Endothelial cell of umbilical vein (primary cell): ENCODE data around the gene TMEM182. TPM values are rescaled to one million over a fixed set of nuclear protein-coding genes. Genes with fewer than 3 reads are reported as not detected.

Source experiments
- BruUV-seq: library from RNA; stranded (reverse); fragments of 400-500 nt; replicated peaks from 2 replicates; lab custom pipeline; 2021; lab: Mats Ljungman, UMichigan
- CTCF ChIA-PET: fragments of 300-600, 350-600 bp; sonication (Branson Sonifier 250); formaldehyde crosslinking; loops from one replicate; lab custom pipeline; 2021; ENCODE audit warnings: antibody characterized with exemption, inconsistent platforms; lab: Charles Lee
- POLR2A ChIA-PET: fragments of 300-600, 350-600 bp; sonication (Branson Sonifier 250); formaldehyde crosslinking; loops from one replicate; lab custom pipeline; 2021; ENCODE audit warnings: antibody characterized with exemption, inconsistent platforms; lab: Charles Lee
- DNase-seq: peaks from one replicate; pipeline ENCODE4 v3.0.0-alpha.2; 2011; ENCODE audit warnings: low read depth, low spot score
- FAIRE-seq: peaks from 2 replicates; lab custom pipeline; 2011; peaks lifted over from hg19 to GRCh38; lab: Jason Lieb, UNC
- H2AFZ ChIP-seq: 2 replicates; pipeline ENCODE4 v1.6.0; 2012; ENCODE audit warnings: low read depth, low read length, control low read depth, inconsistent platforms
- H3K27ac ChIP-seq: 2 replicates; pipeline ENCODE4 v1.5.1; 2011; ENCODE audit warnings: low read depth, mild to moderate bottlenecking, control low read depth, low read length, moderate library complexity; ENCODE audit not compliant: insufficient read depth
- H3K27me3 ChIP-seq, 2 experiments: 2 replicates each; pipeline versions ENCODE4 v1.6.0 to v1.6.1; 2011; ENCODE audit warnings: low read length in 2 of 2, mixed read lengths in 1 of 2; ENCODE audit not compliant: control insufficient read depth in 2 of 2, insufficient read depth in 2 of 2
- H3K36me3 ChIP-seq, 2 experiments: 2 replicates in 1 of 2; 3 replicates in 1 of 2; pipeline ENCODE4 v1.5.1; 2011; ENCODE audit warnings: low read length in 2 of 2, mild to moderate bottlenecking in 1 of 2, moderate library complexity in 1 of 2; ENCODE audit not compliant: control insufficient read depth in 2 of 2, insufficient read depth in 2 of 2; ENCODE audit errors: extremely low read depth in 1 of 2
- H3K4me1 ChIP-seq: 3 replicates; pipeline ENCODE4 v1.5.1; 2011; ENCODE audit warnings: mild to moderate bottlenecking, low read length; ENCODE audit not compliant: control insufficient read depth, insufficient read depth; ENCODE audit errors: extremely low read depth
- H3K4me2 ChIP-seq: 2 replicates; pipeline ENCODE4 v1.6.1; 2011; ENCODE audit warnings: low read length, control low read depth, mixed read lengths; ENCODE audit not compliant: insufficient read depth
- H3K4me3 ChIP-seq, 3 experiments: fragments of 200-600 bp in 1 of 3; sonication (generic), shearing (Covaris generic) in 1 of 3; replicated peaks in 1 of 3; 2 replicates each; pipeline ENCODE4 v1.5.1; 2011 to 2016; ENCODE audit warnings: control low read depth in 3 of 3, low read length in 3 of 3, mild to moderate bottlenecking in 2 of 3, inconsistent platforms in 1 of 3, low read depth in 1 of 3, moderate library complexity in 1 of 3; ENCODE audit not compliant: insufficient read depth in 1 of 3
- H3K79me2 ChIP-seq: 2 replicates; pipeline ENCODE4 v1.6.0; 2012; ENCODE audit warnings: low read length, inconsistent platforms; ENCODE audit not compliant: control insufficient read depth, insufficient read depth
- H3K9ac ChIP-seq: replicated peaks from 2 replicates; pipeline ENCODE3; 2011; ENCODE audit warnings: low read length, control low read depth; ENCODE audit not compliant: insufficient read depth; ENCODE audit errors: extremely low read depth
- H3K9me1 ChIP-seq: replicated peaks from 3 replicates; pipeline ENCODE4 v1.6.0; 2011; ENCODE audit warnings: mild to moderate bottlenecking, low read length; ENCODE audit not compliant: control insufficient read depth, insufficient read depth; ENCODE audit errors: extremely low read depth
- H3K9me3 ChIP-seq: replicated peaks from 2 replicates; pipeline ENCODE4 v1.5.1; 2012; ENCODE audit warnings: low read length, inconsistent platforms; ENCODE audit not compliant: control insufficient read depth, insufficient read depth
- H4K20me1 ChIP-seq: replicated peaks from 2 replicates; pipeline ENCODE3; 2011; ENCODE audit warnings: mild to moderate bottlenecking, low read length; ENCODE audit not compliant: control insufficient read depth, insufficient read depth; ENCODE audit errors: extremely low read depth
- CTCF ChIP-seq, 2 donors: IDR thresholded peaks; 1 replicate in 1 of 2; 2 replicates in 1 of 2; pipeline ENCODE4 v1.5.1; 2011; ENCODE audit warnings: low read length in 2 of 2, mild to moderate bottlenecking in 2 of 2, moderate library complexity in 2 of 2, control low read depth in 1 of 2, inconsistent platforms in 1 of 2, low read depth in 1 of 2; ENCODE audit not compliant: insufficient read depth in 1 of 2; ENCODE audit errors: extremely low read depth in 1 of 2
- EZH2 ChIP-seq: IDR thresholded peaks from 2 replicates; pipeline ENCODE4 v1.6.1; 2012; ENCODE audit warnings: borderline replicate concordance, low read depth, mild to moderate bottlenecking, moderate library complexity, low read length, inconsistent platforms; ENCODE audit not compliant: severe bottlenecking
- FOS ChIP-seq: IDR thresholded peaks from 2 replicates; pipeline ENCODE4 v1.6.1; 2011; ENCODE audit warnings: mild to moderate bottlenecking, low read length, moderate library complexity, borderline replicate concordance; ENCODE audit not compliant: insufficient read depth
- GATA2 ChIP-seq: IDR thresholded peaks from 2 replicates; pipeline ENCODE4 v1.7.0; 2011; ENCODE audit warnings: low read depth, mild to moderate bottlenecking, moderate library complexity, mixed read lengths, low read length; ENCODE audit not compliant: insufficient read length, insufficient read depth
- JUN ChIP-seq: IDR thresholded peaks from 2 replicates; pipeline ENCODE4 v1.6.1; 2011; ENCODE audit warnings: borderline replicate concordance, low read depth; ENCODE audit not compliant: insufficient read length, insufficient read depth
- MAX ChIP-seq: IDR thresholded peaks from 2 replicates; pipeline ENCODE4 v1.6.1; 2011; ENCODE audit not compliant: insufficient read depth, insufficient read length
- MYC ChIP-seq: IDR thresholded peaks from one replicate; pipeline ENCODE4 v1.6.1; 2011; ENCODE audit warnings: mild to moderate bottlenecking, low read depth, low read length
- POLR2A ChIP-seq: IDR thresholded peaks from 2 replicates; pipeline ENCODE4 v1.6.1; 2012; ENCODE audit warnings: low read depth, mild to moderate bottlenecking, control low read depth, low read length
- POLR2AphosphoS5 ChIP-seq: IDR thresholded peaks from 2 replicates; pipeline ENCODE4 v1.6.1; 2012; ENCODE audit warnings: low read depth, mild to moderate bottlenecking, control low read depth, low read length, moderate library complexity; ENCODE audit not compliant: insufficient read depth
- dilution Hi-C: fragments of 300-500 bp; cut with MboI; formaldehyde crosslinking; loops from one replicate; pipeline ENCODE4 v1.15.0; 2019; ENCODE audit warnings: low sequenced_read_pairs; ENCODE audit not compliant: extremely low pct_ligation_motif_present
- intact Hi-C: fragments of 100-400 bp; cut with micrococcal nuclease; formaldehyde crosslinking; loops from one replicate; pipeline ENCODE4 v1.10.0; 2022
- polyA plus RNA-seq, 4 experiments: library from polyadenylated mRNA; depleted of rRNA in 3 of 4; stranded (reverse) in 3 of 4; unstranded in 1 of 4; fragments of >200 nt; gene quantifications; 2 replicates each; pipeline versions ENCODE4 v1.2.1 to v1.2.3, GENCODE V29; 2011 to 2012; ENCODE audit warnings: missing spikeins in 1 of 4
- total RNA-seq: library from RNA; stranded (reverse); gene quantifications from 2 replicates; pipeline ENCODE4 v1.2.3, GENCODE V29; 2021

TMEM182 gene
- total and polyA plus RNA-seq, 2 donors (not counting 3 experiments of a cell fraction or from before 2014, with no cell fraction given) = 0.69 to 0.95 TPM

GRCh38 chr2:102724553-102724952, 37.3 kb upstream of the TMEM182 start:
- H3K9me1 ChIP-seq = no peaks in the 10 kb centered on the region
- H2AFZ ChIP-seq = no peak overlapping the region
- no peaks in the 10 kb centered on the region for H4K20me1 ChIP-seq
- H3K27ac ChIP-seq = no peak overlapping the region
- BruUV-seq = no TSS peak
- TF ChIP-seq JUN = no peak
- no peak for TF ChIP-seq MYC
- TF ChIP-seq CTCF (IDR thresholded peaks at IDR 0.05; ENCODE audit: extremely low read depth in 1 of 2, insufficient read depth in 1 of 2, low read depth in 1 of 2, low read length in 2 of 2) = no peak
- no peak for TF ChIP-seq MAX
- TF ChIP-seq EZH2 = no peak
- TF ChIP-seq GATA2 = no peak
- TF ChIP-seq POLR2A = no peak
- no peak for TF ChIP-seq FOS
- TF ChIP-seq POLR2AphosphoS5 = no peak
- H3K9me3 ChIP-seq = no peaks in the 10 kb centered on the region
- H3K4me1 ChIP-seq = no peaks in the 10 kb centered on the region
- H3K9ac ChIP-seq = no peak overlapping the region
- POLR2A ChIA-PET = no interaction called here
- dilution Hi-C loops = no loop called here
- no peak for DNase-seq
- FAIRE-seq = no peak
- intact Hi-C loops = no loop called here
- H3K36me3 ChIP-seq = peaks cover 0 to 11% of the 10 kb centered on the region in 2 experiments
- H3K4me3 ChIP-seq = no peak overlapping the region
- no peaks in the 10 kb centered on the region for H3K79me2 ChIP-seq
- CTCF ChIA-PET = no interaction called here
- H3K4me2 ChIP-seq = no peak overlapping the region
- no peaks in the 10 kb centered on the region for H3K27me3 ChIP-seq
